Cerebellar cortex (tissue), 1 donor: Measurements from ENCODE around the gene BABAM1.
A peak's percentile ranks its signal among the peaks of the same experiment; 100 is the strongest.

ENCODE experiments used
- DNase-seq: peaks from one replicate; pipeline ENCODE4 v3.0.0-alpha.2; 2015; ENCODE audit warnings: low spot score

BABAM1 gene

GRCh38 chr19:17243211-17243829 is 23.9 kb upstream of the BABAM1 start:
- DNase-seq, result no peak

DNA sequence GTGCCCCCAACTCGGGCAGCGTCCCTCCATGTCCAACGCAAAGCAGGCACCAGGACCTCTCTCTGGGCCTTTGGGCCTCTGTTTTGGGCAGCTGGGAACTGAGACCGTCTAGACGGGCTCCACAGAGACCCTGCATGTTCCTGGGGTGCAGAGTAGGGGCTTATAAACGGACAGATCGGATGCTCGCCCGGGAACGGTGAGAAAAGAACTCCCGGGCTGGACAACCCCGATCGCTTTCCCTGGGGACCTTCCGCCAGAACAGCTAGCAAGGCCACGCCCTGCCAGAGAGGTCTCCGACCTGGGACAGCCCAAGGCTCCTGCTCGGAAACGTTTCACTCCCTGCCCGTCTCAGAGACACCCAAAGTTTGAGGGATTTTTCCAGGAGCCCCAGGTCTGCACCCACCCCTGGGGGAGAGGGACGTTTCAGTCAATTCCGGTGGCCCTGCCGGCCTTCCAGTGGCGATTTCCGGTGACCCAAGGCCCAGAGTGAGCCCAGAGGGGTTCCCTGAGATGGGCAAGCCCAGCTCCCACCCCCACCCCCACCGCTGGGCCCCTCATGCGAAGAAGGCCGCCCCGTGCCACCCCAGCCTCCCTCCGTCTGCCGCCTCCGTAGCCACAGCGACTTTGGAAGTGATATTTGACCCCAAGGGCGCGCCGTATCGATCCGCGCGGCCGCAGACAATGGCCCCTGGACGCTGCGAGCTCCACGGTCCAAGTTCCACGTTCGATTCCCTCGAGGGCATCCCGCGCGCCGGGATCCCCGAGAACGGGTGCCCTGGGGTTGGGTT is 23.2 kb upstream of the BABAM1 start:
- DNase-seq, result peak; percentile 54

GRCh38 chr19:17244618-17245534 is 22.4 kb upstream of the BABAM1 start:
- DNase-seq, result no peak

DNA sequence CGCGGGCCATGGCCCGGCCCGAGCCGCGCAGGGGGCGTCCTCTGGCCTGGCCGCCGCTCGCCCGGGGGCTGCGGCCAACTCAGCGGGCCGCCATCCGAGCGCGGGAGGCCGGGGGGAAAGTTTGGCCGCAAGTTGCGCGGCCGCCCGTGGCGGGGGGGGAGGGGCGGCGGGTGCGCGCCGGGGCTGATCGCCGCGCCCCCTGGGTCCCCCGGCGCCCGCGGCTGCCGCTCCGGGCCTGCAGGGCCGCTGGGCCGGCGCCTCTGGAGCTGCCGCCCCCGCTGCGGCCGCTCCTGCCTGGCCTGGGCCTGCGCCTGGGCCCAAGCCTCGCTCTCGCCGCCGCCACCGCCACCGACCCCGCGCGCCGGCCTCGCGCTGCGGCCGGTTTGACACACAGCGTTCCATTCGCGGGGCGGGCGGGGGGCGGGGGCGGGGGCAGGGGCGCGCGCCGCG is 21.7 kb upstream of the BABAM1 start, which contains the start of gene NR2F6:
NR2F6 (minus strand) TSS at position 385 of the 450 bp plus-strand sequence. CDS start 699 bp downstream, outside the sequence.
- DNase-seq, result no peak

GRCh38 chr19:17246681-17247425 is 20.4 kb upstream of the BABAM1 start:
- DNase-seq, result no peak

GRCh38 chr19:17248011-17248776 is 19.0 kb upstream of the BABAM1 start:
- DNase-seq, result no peak

DNA sequence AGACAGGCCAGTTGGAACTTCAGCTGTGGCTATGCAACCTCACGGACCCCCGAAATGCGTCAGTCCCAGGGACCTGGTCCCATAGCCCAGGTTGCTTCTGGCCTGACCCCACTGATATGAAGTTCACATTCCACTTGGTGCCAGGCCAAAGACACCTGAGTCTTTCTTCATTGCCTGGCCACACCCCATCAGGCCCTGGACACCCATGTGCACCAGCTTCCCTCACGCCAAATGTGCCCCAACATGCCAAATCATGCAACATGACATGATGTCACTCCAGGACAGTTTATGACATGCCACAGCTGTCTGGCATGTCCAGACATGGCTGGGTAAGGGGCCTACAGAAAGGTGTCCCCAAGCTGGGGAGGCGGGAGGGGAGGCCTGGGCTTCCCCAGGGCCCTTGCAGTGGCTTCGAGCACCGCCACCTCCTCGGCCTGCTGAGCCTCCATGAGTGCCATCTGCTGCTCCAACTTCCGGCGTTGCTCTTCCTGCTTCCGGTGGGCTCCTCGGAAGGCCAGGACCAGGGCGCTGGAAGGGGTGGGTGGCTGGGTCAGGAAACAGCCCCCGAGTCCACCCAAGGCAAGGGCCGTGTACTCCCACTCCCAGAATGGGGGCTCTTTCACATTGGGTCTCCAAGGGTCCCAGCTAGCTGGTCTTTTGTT is 17.2 kb upstream of the BABAM1 start:
- no peak for DNase-seq

DNA sequence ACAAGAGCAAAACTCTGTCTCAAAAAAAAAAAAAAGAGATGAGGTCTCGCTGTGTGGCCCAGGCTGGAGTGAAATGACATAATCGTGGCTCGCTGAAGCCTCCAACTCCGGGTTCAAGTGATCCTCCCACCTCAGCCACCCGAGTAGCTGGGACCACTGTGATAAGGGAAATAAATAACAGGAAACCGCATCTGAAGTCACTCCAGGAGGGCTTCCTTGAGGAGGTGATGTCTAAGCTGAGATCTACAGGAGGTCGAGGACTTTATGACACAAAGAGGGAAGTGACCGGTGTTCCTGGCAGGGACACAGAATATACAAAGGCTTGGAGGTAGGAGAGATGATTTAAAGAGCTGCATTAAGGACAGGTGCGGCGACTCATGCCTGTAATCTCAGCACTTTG is 12.6 kb upstream of the BABAM1 start:
- DNase-seq, result no peak

DNA sequence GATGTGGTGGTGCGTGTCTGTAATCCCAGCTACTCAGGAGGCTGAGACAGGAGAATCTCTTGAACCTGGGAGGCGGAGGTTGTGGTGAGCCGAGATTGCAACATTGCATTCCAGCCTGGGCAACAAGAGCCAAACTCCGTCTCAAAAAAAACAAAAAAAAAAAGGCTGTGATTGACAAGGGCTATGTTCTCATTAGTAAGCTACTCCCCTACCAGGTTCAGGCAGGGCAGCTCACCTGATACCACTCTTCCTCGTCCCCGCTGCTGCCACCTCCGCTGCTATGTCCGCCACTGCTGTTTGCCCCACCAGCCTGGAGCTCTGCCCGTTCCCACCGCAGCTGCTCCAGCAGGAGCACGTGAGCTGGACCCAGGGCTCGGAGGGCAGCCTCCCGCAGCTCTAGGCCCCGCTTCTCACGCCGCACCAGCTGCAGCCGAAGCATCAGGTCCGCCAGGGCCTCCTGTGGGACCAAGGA is 12.1 kb upstream of the BABAM1 start:
- no peak for DNase-seq

DNA sequence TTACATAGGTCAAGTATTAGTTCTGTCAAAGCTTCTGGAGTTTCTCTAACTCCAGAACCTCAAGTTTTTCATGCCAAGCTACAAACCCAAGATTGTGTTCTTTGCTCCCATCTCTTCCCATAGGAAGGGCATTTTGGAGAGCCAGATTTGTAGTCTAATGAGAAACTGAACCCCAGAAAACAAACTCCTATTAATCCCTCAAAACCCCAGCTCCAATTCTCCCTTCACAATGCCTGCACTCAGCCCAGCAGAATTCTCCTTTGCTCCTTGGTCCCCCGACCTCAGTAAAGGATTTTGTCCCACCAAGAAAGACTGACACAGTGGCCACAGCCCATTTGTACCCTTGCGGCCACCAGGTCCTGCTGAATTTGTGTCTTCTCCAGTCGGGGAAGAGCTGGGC is 11.1 kb upstream of the BABAM1 start:
- DNase-seq, result no peak

GRCh38 chr19:17259118-17259780 is 8.0 kb upstream of the BABAM1 start:
- no peak for DNase-seq

DNA sequence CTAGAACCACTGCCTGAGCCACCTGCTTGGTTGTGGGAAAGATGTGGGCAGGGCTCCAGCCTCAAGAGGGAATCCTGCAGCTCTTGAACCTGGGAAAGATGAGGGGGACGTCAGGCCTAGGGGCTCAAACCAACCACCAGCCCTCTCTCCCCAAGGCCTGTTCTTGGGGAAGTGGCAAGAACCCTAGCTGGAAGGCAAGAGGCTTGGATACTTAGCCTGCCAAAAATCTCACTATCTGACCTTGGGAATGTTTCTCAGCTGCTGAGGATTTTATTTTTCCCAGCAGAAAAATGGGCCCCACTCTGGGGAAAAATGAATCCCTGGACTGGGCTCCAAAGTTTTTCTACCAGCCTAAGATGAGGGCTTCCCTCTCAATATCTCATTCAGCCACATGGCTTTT is 7.3 kb upstream of the BABAM1 start:
- DNase-seq, result no peak

- DNase-seq, result peak; percentile 80
Observed at GRCh38 chr19:17260842-17261325, 6.4 kb upstream of the BABAM1 start.

DNA sequence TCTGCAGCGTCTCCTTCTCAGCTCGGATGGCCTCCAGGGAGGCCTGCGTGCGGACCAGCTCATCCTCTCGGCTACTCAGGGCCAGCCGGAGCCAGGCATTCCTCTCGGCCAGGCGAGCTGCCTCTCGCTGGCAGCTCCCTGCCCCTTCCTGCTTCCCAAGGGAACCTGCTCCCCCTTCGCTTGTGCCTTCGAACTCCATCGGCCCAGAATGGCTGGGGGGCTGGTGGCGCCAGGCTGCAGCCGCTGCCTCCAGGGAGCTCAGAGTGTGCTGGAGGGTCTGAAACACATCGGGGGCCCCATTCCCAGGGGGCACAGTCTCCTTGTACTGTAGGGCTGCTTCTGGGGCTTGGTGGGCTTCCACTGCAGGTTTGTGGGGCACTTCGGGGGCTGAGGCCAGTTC is 4.7 kb upstream of the BABAM1 start:
- DNase-seq, result no peak

DNA sequence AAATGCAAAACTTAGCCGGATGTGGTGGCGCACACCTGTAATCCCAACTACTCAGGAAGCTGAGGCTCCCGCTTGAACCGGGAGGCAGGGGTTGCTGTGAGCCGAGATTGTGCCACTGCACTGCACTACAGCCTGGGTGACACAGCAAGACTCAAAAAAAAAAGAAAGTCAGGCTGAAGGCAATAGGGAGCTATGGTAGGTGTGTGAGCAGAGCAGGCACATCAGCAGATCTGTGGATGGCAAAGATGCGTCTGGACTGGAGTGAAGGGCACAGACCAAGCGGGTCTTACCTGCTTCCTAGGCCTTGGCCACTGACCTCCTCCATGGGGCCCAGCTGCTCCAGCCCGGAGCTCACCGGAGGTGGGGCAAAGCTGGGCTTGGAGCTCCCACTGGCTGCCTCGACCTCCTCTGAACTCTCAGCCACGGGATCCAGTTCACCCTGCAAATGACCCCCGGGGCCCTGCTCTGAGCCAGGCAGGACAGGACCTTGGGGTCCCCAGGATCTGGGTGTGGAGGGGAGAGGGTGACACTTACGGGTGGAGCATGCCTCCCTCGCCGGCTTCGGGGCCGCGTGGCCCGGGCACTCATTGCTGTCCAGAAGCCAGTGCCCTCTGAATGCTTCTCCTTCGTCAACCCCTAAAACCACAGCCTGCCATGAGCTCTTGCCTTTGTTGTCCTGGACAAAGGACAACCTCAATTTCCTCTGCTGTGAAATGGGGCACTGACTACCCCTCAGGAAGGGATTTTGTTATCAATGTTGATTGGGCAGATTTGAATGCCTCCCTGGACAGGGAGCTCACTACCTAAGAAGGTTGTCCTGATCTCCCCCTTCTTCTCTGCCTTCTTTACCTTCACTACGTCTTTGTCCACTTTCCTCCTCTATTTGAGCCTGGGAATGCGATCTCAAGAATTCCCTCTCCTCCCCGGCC is 3.3 kb upstream of the BABAM1 start:
- DNase-seq, result no peak

- DNase-seq, result no peak
Observed at GRCh38 chr19:17264641-17264979, 2.6 kb upstream of the BABAM1 start, which contains the start of gene USHBP1. Gene USHBP1, minus strand, starts transcription at chr19:17264745. Its CDS starts 446 bp downstream, at chr19:17264299.

GRCh38 chr19:17266026-17266425 is 1.2 kb upstream of the BABAM1 start:
- no peak for DNase-seq

- DNase-seq, result no peak
Observed at GRCh38 chr19:17266589-17266974, 661 bp upstream of the BABAM1 start.
